Measurements from ENCODE around the gene SNRK. TPM values are rescaled to one million over a fixed set of nuclear protein-coding genes. Genes with fewer than 3 reads are reported as not detected.

SNRK gene
- total RNA-seq, 1 donor from 2014 or later: 13.3 TPM

- H3K36me3 Mint-ChIP-seq (ENCODE audit: low read depth, unreplicated experiment): no peaks in the 10 kb centered on the region
- no peak overlapping the region for H3K27ac Mint-ChIP-seq (ENCODE audit: unreplicated experiment)
- no peaks in the 10 kb centered on the region for H3K27me3 ChIP-seq (ENCODE audit: insufficient read depth, low read length)
- no peaks in the 10 kb centered on the region for H3K9me3 ChIP-seq (ENCODE audit: insufficient read depth, low read depth, low read length)
- H3K4me3 ChIP-seq (ENCODE audit: insufficient read depth, low read depth, low read length): no peak overlapping the region
- H3K36me3 ChIP-seq (ENCODE audit: insufficient read depth, low read length): no peaks in the 10 kb centered on the region
- no peaks in the 10 kb centered on the region for H3K79me2 ChIP-seq (ENCODE audit: insufficient read depth, low read length)
- H3K4me2 ChIP-seq (ENCODE audit: low read length): no peak overlapping the region
- H3K27ac ChIP-seq (ENCODE audit: low read depth, low read length): no peak overlapping the region
- H3K4me3 Mint-ChIP-seq (ENCODE audit: unreplicated experiment): no peak overlapping the region
- TF ChIP-seq CTCF (IDR thresholded peaks at IDR 0.05; ENCODE audit: insufficient read depth, low read depth, low read length): peak; percentile 49
- TF ChIP-seq EZH2 (IDR thresholded peaks at IDR 0.05; ENCODE audit: insufficient read depth, low read length): no peak
- peaks cover 6% of the 10 kb centered on the region for H3K4me1 ChIP-seq (ENCODE audit: insufficient read depth, low read length)
- no peak overlapping the region for H2AFZ ChIP-seq (ENCODE audit: low read depth, low read length)
- no peak overlapping the region for H3K9ac ChIP-seq (ENCODE audit: low read length)
- no peak for FAIRE-seq
- no peaks in the 10 kb centered on the region for H3K9me3 Mint-ChIP-seq (ENCODE audit: unreplicated experiment)
- peak; percentile 13 for DNase-seq (ENCODE audit: low read depth)
- H4K20me1 ChIP-seq (ENCODE audit: insufficient read depth, low read length): peaks cover 5% of the 10 kb centered on the region
- no peaks in the 10 kb centered on the region for H3K27me3 Mint-ChIP-seq (ENCODE audit: low read depth, unreplicated experiment)
- peaks cover 18% of the 10 kb centered on the region for H3K4me1 Mint-ChIP-seq (ENCODE audit: low read depth, unreplicated experiment)
Observed at GRCh38 chr3:43378066-43378935, 92.0 kb downstream of the SNRK start.

GRCh38 chr3:43379343-43379742 lies 93.0 kb downstream of the SNRK start:
- FAIRE-seq: no peak

More at GRCh38 chr3:43379343-43379742, 93.0 kb downstream of the SNRK start:
- Mint-ChIP-seq H3K4me3 (ENCODE audit: unreplicated experiment) (no peak overlapping the region), H3K36me3 (ENCODE audit: low read depth, unreplicated experiment) (no peaks in the 10 kb centered on the region), H3K9me3 (ENCODE audit: unreplicated experiment) (no peaks in the 10 kb centered on the region), H3K4me1 (ENCODE audit: low read depth, unreplicated experiment) (peaks cover 13% of the 10 kb centered on the region), H3K27me3 (ENCODE audit: low read depth, unreplicated experiment) (no peaks in the 10 kb centered on the region), H3K27ac (ENCODE audit: unreplicated experiment) (peak overlapping the region; percentile 28)
- H3K36me3 ChIP-seq (ENCODE audit: insufficient read depth, low read length): no peaks in the 10 kb centered on the region
- H2AFZ ChIP-seq (ENCODE audit: low read depth, low read length): no peak overlapping the region
- H3K79me2 ChIP-seq (ENCODE audit: insufficient read depth, low read length): no peaks in the 10 kb centered on the region
- peaks cover 4% of the 10 kb centered on the region for H3K4me1 ChIP-seq (ENCODE audit: insufficient read depth, low read length)
- no peak for TF ChIP-seq EZH2 (IDR thresholded peaks at IDR 0.05; ENCODE audit: insufficient read depth, low read length)
- TF ChIP-seq CTCF (IDR thresholded peaks at IDR 0.05; ENCODE audit: insufficient read depth, low read depth, low read length): no peak
- H3K4me3 ChIP-seq (ENCODE audit: insufficient read depth, low read depth, low read length): no peak overlapping the region
- no peaks in the 10 kb centered on the region for H3K27me3 ChIP-seq (ENCODE audit: insufficient read depth, low read length)
- no peak overlapping the region for H3K9ac ChIP-seq (ENCODE audit: low read length)
- H3K9me3 ChIP-seq (ENCODE audit: insufficient read depth, low read depth, low read length): no peaks in the 10 kb centered on the region
- H4K20me1 ChIP-seq (ENCODE audit: insufficient read depth, low read length): peaks cover 5% of the 10 kb centered on the region
- peak overlapping the region; percentile 41 for H3K4me2 ChIP-seq (ENCODE audit: low read length)
- DNase-seq (ENCODE audit: low read depth): peak; percentile 76
- H3K27ac ChIP-seq (ENCODE audit: low read depth, low read length): no peak overlapping the region
